ENCODE data around the gene SLC66A2.

DNA sequence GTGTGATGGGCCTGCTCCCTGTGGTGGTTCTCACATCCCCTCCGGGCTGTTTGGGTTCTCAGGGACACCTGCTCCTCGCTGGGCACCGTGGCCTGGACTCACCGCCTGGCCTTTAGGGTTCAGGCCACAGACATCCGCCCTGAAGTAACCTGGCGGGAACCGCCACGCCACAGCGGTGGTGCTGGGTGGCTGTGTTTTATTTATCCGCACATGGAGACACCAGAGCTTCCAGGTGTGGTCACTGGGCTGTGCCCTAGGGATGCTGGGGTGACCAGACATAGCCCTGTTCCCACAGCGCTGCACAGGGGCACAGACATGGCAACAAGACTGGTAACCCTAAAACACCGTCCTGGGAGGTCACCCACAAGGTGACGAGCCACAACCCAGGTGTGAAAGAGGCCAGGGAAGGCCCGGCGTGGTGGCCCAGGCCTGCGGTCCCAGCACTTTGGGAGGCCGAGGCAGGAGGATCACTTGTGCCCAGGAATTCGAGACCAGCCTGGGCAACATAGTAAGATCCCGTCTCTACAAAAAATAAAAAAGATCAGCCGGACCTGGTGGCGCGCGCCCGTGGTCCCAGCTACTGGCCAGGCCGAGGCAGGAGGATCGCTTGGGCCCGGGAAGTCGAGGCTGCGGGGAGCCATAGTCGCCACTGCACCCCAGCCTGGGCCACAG lies 12.3 kb upstream of the SLC66A2 start:
- TF ChIP-seq, protein P1, sequence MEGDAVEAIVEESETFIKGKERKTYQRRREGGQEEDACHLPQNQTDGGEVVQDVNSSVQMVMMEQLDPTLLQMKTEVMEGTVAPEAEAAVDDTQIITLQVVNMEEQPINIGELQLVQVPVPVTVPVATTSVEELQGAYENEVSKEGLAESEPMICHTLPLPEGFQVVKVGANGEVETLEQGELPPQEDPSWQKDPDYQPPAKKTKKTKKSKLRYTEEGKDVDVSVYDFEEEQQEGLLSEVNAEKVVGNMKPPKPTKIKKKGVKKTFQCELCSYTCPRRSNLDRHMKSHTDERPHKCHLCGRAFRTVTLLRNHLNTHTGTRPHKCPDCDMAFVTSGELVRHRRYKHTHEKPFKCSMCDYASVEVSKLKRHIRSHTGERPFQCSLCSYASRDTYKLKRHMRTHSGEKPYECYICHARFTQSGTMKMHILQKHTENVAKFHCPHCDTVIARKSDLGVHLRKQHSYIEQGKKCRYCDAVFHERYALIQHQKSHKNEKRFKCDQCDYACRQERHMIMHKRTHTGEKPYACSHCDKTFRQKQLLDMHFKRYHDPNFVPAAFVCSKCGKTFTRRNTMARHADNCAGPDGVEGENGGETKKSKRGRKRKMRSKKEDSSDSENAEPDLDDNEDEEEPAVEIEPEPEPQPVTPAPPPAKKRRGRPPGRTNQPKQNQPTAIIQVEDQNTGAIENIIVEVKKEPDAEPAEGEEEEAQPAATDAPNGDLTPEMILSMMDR (IDR thresholded peaks at IDR 0.05): no peak
- no peak for TF ChIP-seq POLR2A (IDR thresholded peaks at IDR 0.05)
